Pulmonary artery endothelial cell (primary cell): Measurements from ENCODE around the gene FAR2. TPM values are rescaled to one million over a fixed set of nuclear protein-coding genes. Genes with fewer than 3 reads are reported as not detected.

Experiments
- total RNA-seq: library from RNA; depleted of rRNA; stranded (reverse); fragments of >200 nt; gene quantifications from 2 replicates; pipeline ENCODE4 v1.2.3, GENCODE V29; 2014

FAR2 gene
- total RNA-seq, 1 donor from 2014 or later, result 64.4 TPM

Other genes starting within 250 kb of the FAR2 start
- 37.7 and 62.6 TPM in 2 replicates for gene ERGIC2, start 231.9 kb downstream of the FAR2 start, total RNA-seq